WTC11 (cell line): ENCODE measurements around the gene TANGO2. TPM values are rescaled to one million over a fixed set of nuclear protein-coding genes. Genes with fewer than 3 reads are reported as not detected.

ENCODE experiments used
- ATAC-seq: fragments of 200-7000 bp; cut with Tn5 transposase; 2 replicates; pipeline ENCODE4 v1.10.0; 2021; ENCODE audit warnings: mild to moderate bottlenecking, moderate library complexity
- CTCF ChIA-PET: fragments of 300-600 bp; sonication (Branson Sonifier 250); formaldehyde crosslinking; loops from one replicate; lab custom pipeline; 2021; ENCODE audit warnings: antibody characterized with exemption; lab: Charles Lee
- POLR2A ChIA-PET: fragments of 350-600 bp; sonication (Branson Sonifier 250); formaldehyde crosslinking; loops from one replicate; lab custom pipeline; 2021; ENCODE audit warnings: antibody characterized with exemption; lab: Charles Lee
- DNase-seq: peaks from one replicate; pipeline ENCODE4 v3.0.0; 2021; ENCODE audit warnings: low spot score
- H3K27ac Mint-ChIP-seq: 2 replicates; pipeline ENCODE4 v1.8.0; 2021; ENCODE audit warnings: mixed read lengths
- H3K27me3 Mint-ChIP-seq: 2 replicates; pipeline ENCODE4 v1.8.0; 2021; ENCODE audit warnings: low read depth, mild to moderate bottlenecking, moderate library complexity, mixed read lengths
- H3K36me3 Mint-ChIP-seq: 2 replicates; pipeline ENCODE4 v1.8.0; 2021; ENCODE audit warnings: mixed read lengths
- H3K4me1 Mint-ChIP-seq: 2 replicates; pipeline ENCODE4 v1.8.0; 2022; ENCODE audit warnings: mixed read lengths
- H3K4me3 Mint-ChIP-seq: 2 replicates; pipeline ENCODE4 v1.8.0; 2021; ENCODE audit warnings: mild to moderate bottlenecking, moderate library complexity, mixed read lengths
- H3K9me3 Mint-ChIP-seq: 2 replicates; pipeline ENCODE4 v1.8.0; 2021; ENCODE audit warnings: mixed read lengths
- ARID4B ChIP-seq: sonication (generic); formaldehyde crosslinking; IDR thresholded peaks from 2 replicates; pipeline ENCODE4 v1.8.0; 2023; ENCODE audit warnings: missing genetic modification reagents, mild to moderate bottlenecking, borderline replicate concordance
- CBFB ChIP-seq: sonication (generic); formaldehyde crosslinking; IDR thresholded peaks from 2 replicates; pipeline ENCODE4 v1.8.1; 2022; ENCODE audit warnings: mild to moderate bottlenecking, low read depth, missing genetic modification reagents
- E2F1 ChIP-seq: sonication (generic); formaldehyde crosslinking; IDR thresholded peaks from 2 replicates; pipeline ENCODE4 v1.8.0; 2022; ENCODE audit warnings: mild to moderate bottlenecking, missing genetic modification reagents
- FOXJ3 ChIP-seq: sonication (generic); formaldehyde crosslinking; IDR thresholded peaks from 2 replicates; pipeline ENCODE4 v1.9.0; 2021; ENCODE audit warnings: missing genetic modification reagents, mild to moderate bottlenecking, borderline replicate concordance
- FOXK1 ChIP-seq: sonication (generic); formaldehyde crosslinking; IDR thresholded peaks from 2 replicates; pipeline ENCODE4 v1.8.0; 2022; ENCODE audit warnings: mild to moderate bottlenecking, moderate library complexity, missing genetic modification reagents
- HMGXB4 ChIP-seq: sonication (generic); formaldehyde crosslinking; IDR thresholded peaks from 2 replicates; pipeline ENCODE4 v1.8.1; 2023; ENCODE audit warnings: mild to moderate bottlenecking, moderate library complexity, missing genetic modification reagents
- IRF2 ChIP-seq: sonication (generic); formaldehyde crosslinking; IDR thresholded peaks from 2 replicates; pipeline ENCODE4 v1.8.0; 2022; ENCODE audit warnings: low read depth, missing genetic modification reagents, borderline replicate concordance
- MXD4 ChIP-seq: fragments of 250-450 bp; sonication (Bioruptor Pico); IDR thresholded peaks from 2 replicates; pipeline ENCODE4 v1.8.0; 2021; ENCODE audit warnings: mild to moderate bottlenecking, moderate library complexity, borderline replicate concordance
- OVOL2 ChIP-seq: fragments of 250-450 bp; sonication (Bioruptor Pico); IDR thresholded peaks from 2 replicates; pipeline ENCODE4 v1.9.0; 2021; ENCODE audit warnings: mild to moderate bottlenecking, borderline replicate concordance
- PREB ChIP-seq: sonication (generic); formaldehyde crosslinking; IDR thresholded peaks from 2 replicates; pipeline ENCODE4 v1.8.1; 2022; ENCODE audit warnings: mild to moderate bottlenecking, missing genetic modification reagents, moderate library complexity, borderline replicate concordance
- RELA ChIP-seq: sonication (generic); formaldehyde crosslinking; IDR thresholded peaks from 2 replicates; pipeline ENCODE4 v1.8.1; 2022; ENCODE audit warnings: missing genetic modification reagents, mild to moderate bottlenecking, borderline replicate concordance
- RORB ChIP-seq: fragments of 250-450 bp; sonication (Bioruptor Pico); IDR thresholded peaks from 2 replicates; pipeline ENCODE4 v1.9.0; 2021; ENCODE audit warnings: mild to moderate bottlenecking
- SOX15 ChIP-seq: fragments of 250-450 bp; sonication (Bioruptor Pico); IDR thresholded peaks from 2 replicates; pipeline ENCODE4 v1.9.0; 2021; ENCODE audit warnings: mild to moderate bottlenecking
- TEAD1 ChIP-seq: sonication (generic); formaldehyde crosslinking; IDR thresholded peaks from 2 replicates; pipeline ENCODE4 v1.8.0; 2022; ENCODE audit warnings: mild to moderate bottlenecking, missing genetic modification reagents
- USF1 ChIP-seq: sonication (generic); formaldehyde crosslinking; IDR thresholded peaks from 2 replicates; pipeline ENCODE4 v1.8.0; 2022; ENCODE audit warnings: mild to moderate bottlenecking, missing genetic modification reagents
- ZBTB43 ChIP-seq: sonication (generic); formaldehyde crosslinking; IDR thresholded peaks from 2 replicates; pipeline ENCODE4 v1.8.1; 2023; ENCODE audit warnings: mild to moderate bottlenecking, missing genetic modification reagents
- ZNF138 ChIP-seq: sonication (generic); formaldehyde crosslinking; conservative IDR thresholded peaks from 2 replicates; pipeline ENCODE4 v1.8.1; 2022; ENCODE audit warnings: mild to moderate bottlenecking, moderate library complexity, missing genetic modification reagents
- ZNF281 ChIP-seq: sonication (generic); formaldehyde crosslinking; IDR thresholded peaks from 2 replicates; pipeline ENCODE4 v1.8.0; 2023; ENCODE audit warnings: mild to moderate bottlenecking, missing genetic modification reagents
- ZNF416 ChIP-seq: fragments of 250-450 bp; sonication (Bioruptor Pico); IDR thresholded peaks from 2 replicates; pipeline ENCODE4 v1.9.0; 2021; ENCODE audit warnings: mild to moderate bottlenecking, inconsistent platforms
- ZNF423 ChIP-seq: fragments of 250-450 bp; sonication (Bioruptor Pico); IDR thresholded peaks from 2 replicates; pipeline ENCODE4 v2.1.2; 2022; ENCODE audit warnings: mild to moderate bottlenecking, moderate library complexity
- total RNA-seq: library from RNA; stranded (reverse); gene quantifications from 3 replicates; pipeline ENCODE4 v1.2.3, GENCODE V29; 2021

The TANGO2 gene
- total RNA-seq, 1 experiment from 2014 or later: 14.8 TPM

- ATAC-seq (no peak), DNase-seq (no peak)
- peaks cover 6% of the 10 kb centered on the region for H3K4me1 Mint-ChIP-seq
- no peak overlapping the region for H3K27ac Mint-ChIP-seq
- no peaks in the 10 kb centered on the region for H3K36me3 Mint-ChIP-seq
- CTCF ChIA-PET: interaction anchor here (1.9 to 3.4 kb wide), 3 partner anchors 10 to 60 kb away, joined by 7 to 15 read pairs (median 9); no protein-coding TSS in a partner anchor
- TF ChIP-seq ZNF138 (CRISPR knock-in tag): no peak
- TF ChIP-seq E2F1 (CRISPR knock-in tag): no peak
- TF ChIP-seq FOXK1 (CRISPR knock-in tag): no peak
- TF ChIP-seq PREB (CRISPR knock-in tag): no peak
- TF ChIP-seq ZBTB43 (CRISPR knock-in tag): no peak
- TF ChIP-seq OVOL2 (CRISPR knock-in tag): no peak
- TF ChIP-seq FOXJ3 (CRISPR knock-in tag): no peak
- no peak for TF ChIP-seq RORB (CRISPR knock-in tag)
- TF ChIP-seq HMGXB4 (CRISPR knock-in tag): no peak
- TF ChIP-seq RELA (CRISPR knock-in tag): no peak
- no peaks in the 10 kb centered on the region for H3K9me3 Mint-ChIP-seq
- POLR2A ChIA-PET: no interaction called here
- H3K4me3 Mint-ChIP-seq: no peak overlapping the region
- H3K27me3 Mint-ChIP-seq: peaks cover 29% of the 10 kb centered on the region
Measured at GRCh38 chr22:20022978-20023613, 2.2 kb downstream of the TANGO2 start.

GRCh38 chr22:20024225-20024624 is 3.3 kb downstream of the TANGO2 start:
- Mint-ChIP-seq H3K4me1 (peaks cover 6% of the 10 kb centered on the region), H3K4me3 (no peak overlapping the region), H3K36me3 (no peaks in the 10 kb centered on the region), H3K27ac (no peak overlapping the region), H3K9me3 (no peaks in the 10 kb centered on the region), H3K27me3 (peaks cover 18% of the 10 kb centered on the region)
- CTCF ChIA-PET: interaction anchor here (2.6 to 3.4 kb wide), 2 partner anchors 11 to 62 kb away, joined by 9 to 15 read pairs; no protein-coding TSS in a partner anchor
- no peak for ATAC-seq
- DNase-seq: no peak
- POLR2A ChIA-PET: no interaction called here
- no peak for TF ChIP-seq SOX15 (CRISPR knock-in tag)
- TF ChIP-seq MXD4: no peak
- TF ChIP-seq ARID4B (CRISPR knock-in tag): no peak
- TF ChIP-seq ZNF423 (CRISPR knock-in tag): no peak
- no peak for TF ChIP-seq USF1 (CRISPR knock-in tag)
- TF ChIP-seq PREB (CRISPR knock-in tag): no peak
- no peak for TF ChIP-seq ZNF416
- TF ChIP-seq ZNF281 (CRISPR knock-in tag): no peak
- TF ChIP-seq TEAD1 (CRISPR knock-in tag): no peak
- TF ChIP-seq IRF2 (CRISPR knock-in tag): no peak
- no peak for TF ChIP-seq CBFB
